ENCODE data around the gene SMPD3.

The SMPD3 gene

DNA sequence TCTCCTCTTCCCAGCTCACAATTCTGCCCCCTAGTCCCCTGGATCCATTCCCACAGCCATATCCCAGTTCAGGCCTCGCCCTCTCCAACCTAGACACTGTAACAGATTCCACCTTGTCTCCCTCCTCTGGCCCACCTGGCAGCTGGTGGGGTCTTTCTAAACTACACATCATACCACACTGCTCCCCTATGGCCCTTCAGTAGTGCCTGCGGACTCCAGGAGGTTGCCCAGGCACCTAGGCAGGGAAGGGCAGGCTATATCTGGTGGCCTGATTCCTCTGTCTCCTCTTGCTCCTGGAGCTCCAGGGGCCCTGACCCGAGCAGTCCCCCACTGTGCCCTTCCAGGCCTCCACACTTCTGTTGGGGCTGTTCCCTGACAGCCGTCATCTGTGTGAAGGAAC is 64.5 kb downstream of the SMPD3 start:
- no peak for DNase-seq (ENCODE audit: low read depth, low spot score)

GRCh38 chr16:68382296-68382718 is 66.0 kb downstream of the SMPD3 start:
- no peak for DNase-seq (ENCODE audit: low read depth, low spot score)

DNA sequence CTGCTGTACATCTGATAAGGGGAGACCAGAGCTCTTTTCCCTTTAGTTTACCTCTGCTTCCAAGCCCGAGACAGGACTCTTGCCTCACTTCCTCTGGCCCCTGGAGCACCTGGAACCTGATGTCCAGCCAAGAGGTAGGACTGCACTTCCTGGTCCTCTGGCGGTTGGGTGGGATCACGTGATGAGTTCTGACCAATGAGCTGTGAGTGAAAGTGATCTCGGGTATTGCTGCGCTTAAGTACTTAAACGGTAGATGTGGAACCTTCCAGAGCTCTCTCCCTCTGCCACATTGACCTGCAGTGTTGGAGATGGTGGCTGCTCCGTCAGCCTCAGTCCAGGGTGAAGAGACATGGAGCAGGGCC is 67.0 kb downstream of the SMPD3 start:
- no peak for DNase-seq (ENCODE audit: low read depth, low spot score)

- no peak for DNase-seq (ENCODE audit: low read depth, low spot score)
Measured at GRCh38 chr16:68380676-68381362, 67.5 kb downstream of the SMPD3 start.

GRCh38 chr16:68380348-68380670 is 68.0 kb downstream of the SMPD3 start:
- DNase-seq (ENCODE audit: low read depth, low spot score) = no peak

DNA sequence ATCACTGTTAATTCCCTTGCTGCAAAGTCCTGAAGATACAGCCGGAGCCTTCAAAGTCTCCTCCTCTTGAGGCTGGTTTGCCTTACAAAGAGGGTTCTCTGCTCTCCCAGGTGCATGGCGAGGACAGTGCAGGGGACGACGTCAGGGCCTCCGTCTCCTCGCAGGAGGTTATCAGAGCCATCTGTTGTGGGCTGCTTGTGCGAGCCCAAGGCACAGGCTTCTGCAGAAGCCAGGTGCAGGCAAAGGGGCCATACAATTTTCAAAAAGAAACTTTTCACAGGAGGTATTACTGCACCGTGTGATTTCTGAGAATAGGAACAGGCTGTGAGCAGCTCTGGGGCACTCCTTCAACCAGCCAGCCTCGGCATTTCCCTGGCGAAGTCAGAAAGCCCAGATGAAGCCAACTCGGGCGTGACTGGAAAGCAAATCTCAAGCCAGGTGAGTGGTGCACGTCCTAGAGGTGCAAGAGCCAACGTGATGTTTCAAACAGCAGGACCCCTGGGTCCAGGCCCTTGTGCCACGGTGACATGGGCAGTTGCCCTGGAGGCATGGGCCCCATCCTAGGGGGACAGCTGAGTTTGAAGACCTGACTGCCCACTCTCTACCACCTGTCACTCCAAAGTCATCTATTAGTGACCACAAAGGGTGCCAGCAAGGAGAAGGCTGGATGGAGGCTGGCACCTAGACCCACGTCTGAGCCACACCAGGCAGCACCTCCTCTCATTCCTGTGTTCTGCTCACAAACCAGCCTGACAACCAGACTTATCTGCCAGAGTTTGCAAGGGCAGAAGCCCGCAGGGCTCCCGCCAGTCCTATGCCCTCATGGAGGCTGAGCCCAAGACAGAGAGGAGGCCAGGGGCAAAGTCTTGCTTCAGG is 68.6 kb downstream of the SMPD3 start:
- DNase-seq (ENCODE audit: low read depth, low spot score) = no peak

- DNase-seq (ENCODE audit: low read depth, low spot score) = no peak
Measured at GRCh38 chr16:68378436-68379415, 69.6 kb downstream of the SMPD3 start.

DNA sequence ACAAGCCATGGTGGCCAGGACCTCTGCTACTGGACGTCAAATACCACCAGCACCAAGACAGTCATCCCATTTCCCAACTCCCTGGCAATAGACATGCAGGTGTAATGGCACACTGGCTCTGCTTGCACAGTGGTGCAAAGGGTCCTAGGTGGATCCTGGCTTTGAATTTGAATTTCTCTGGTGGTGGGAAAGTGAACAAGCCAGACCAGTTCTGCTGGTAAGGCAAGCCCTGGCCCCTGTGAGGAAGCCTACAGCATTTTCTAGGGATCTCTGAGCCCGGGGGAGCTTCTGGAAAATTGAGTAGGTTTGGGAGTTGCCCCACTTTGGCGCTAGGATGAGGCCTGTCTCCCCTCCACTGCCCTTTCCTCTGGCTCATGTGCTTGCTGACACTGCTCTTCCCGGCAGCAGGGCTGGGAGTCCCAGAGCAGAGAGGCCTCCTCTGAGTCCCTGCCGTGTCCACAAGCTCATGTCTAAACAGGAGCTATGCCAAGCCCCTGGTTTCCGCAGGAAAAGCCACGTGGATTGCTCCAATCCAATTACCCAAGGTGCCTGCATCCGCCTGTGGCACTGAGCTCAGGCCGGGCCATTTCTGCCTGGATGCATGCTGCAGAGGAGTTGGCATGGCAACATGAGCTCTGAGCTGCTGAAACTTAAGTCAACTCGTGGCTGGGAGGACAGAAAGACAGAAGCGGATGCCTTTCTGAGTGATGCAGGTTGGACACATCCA is 70.5 kb downstream of the SMPD3 start:
- DNase-seq (ENCODE audit: low read depth, low spot score) = no peak

DNA sequence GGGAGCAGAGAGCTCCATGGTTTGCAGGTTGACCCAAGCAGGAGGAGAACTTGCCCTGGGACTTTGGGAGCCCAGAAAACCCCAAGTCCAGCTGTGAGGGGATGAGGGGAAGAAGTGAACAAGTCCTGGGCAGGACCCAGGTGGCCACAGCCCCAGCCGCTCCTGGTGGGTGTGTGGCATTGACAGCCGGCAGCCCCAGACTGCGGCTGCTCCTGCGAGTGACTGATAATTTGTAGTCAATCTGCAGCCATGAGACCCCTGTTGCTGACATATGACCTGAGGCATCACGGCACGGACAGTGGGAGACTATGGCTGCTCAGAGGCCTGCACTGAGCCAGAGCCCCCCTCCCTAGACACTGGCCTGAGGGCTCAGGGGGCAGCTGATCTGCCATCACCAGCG is 71.1 kb downstream of the SMPD3 start:
- DNase-seq (ENCODE audit: low read depth, low spot score) = no peak

- DNase-seq (ENCODE audit: low read depth, low spot score) = no peak
Measured at GRCh38 chr16:68376590-68376989, 71.7 kb downstream of the SMPD3 start.

DNA sequence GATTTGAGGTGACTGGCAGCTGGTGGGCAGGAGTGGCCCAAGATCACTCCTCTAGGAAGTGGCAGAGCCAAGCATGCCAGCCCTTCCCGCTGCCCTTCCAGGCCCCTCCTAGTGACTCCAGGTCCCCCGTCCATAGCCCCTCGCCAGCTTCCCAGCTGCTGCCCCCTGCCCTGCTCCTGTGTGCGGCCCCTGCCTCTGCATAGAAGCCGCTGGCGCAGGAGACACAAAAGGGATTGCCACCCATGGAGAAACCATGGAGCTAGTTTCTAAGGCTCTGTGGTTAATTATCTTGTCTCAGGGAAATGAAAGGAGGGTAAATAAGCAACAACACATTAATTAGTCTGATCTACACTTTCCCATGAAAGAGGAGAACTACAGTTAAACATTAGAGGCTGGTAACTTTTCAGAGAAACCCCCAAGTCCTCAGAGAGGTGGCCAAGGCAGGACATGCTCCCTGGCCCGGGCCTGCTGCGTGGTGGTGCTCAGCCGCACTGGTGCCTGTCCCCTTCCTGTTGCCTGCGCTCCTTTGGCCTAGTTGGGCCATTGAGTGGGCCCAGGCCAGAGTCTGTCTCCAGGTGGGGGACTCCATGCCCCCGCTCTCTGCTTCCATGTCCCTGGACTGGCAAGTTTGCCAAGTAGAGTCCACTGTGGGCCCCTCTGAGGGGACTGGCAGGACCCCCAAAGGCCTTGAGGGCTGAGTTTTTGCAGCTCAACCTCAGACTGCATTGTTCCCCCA is 72.3 kb downstream of the SMPD3 start:
- DNase-seq (ENCODE audit: low read depth, low spot score) = no peak

GRCh38 chr16:68374961-68375660 is 73.2 kb downstream of the SMPD3 start:
- no peak for DNase-seq (ENCODE audit: low read depth, low spot score)

DNA sequence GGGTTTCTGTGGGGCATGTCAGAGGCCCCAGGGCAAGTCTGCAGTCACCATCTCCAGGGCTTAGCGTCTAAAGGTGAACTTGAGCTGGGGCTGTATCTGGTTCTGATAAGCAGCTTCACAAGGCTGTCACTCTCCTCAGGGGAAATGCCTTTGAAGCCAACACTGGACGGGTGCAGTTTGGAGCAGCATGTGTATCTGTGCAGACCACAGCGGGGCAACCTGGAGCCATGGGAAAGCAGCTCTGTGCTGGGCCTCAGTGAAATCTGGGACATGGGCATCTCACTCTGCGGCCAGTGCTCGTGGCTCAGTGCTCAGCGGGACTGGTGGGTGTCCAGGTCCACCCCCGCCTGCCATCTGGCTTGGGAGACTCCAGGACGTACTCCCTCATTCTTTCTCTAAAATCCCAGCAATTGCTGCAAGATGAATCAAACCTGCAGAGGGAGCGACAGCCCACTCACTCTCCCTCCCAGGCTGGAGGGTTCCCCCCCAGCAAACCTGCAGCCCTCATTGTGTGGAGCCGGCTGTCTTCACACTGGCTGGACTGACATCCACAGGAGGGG is 74.0 kb downstream of the SMPD3 start:
- no peak for DNase-seq (ENCODE audit: low read depth, low spot score)

GRCh38 chr16:68373528-68374245 is 74.6 kb downstream of the SMPD3 start:
- DNase-seq (ENCODE audit: low read depth, low spot score) = no peak

DNA sequence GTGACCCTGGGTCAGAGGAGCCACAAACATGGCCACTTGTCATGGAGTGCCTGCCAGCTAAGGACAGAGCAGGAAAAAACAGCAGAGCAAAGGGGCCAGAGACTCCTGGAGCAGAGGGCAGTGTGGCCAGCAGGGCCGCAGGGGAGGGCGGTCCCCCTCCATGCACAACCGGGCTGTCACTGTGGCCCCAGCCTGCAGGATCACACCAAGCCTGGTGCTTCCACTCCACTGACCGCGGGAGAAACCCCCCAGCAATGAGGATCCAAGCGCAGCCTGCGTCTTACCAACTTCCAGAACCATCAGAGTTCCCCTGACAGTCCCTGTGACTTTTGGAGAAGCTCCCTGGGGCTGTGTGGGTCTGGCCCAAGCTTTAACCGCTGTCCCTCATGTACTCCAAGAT is 75.5 kb downstream of the SMPD3 start:
- DNase-seq (ENCODE audit: low read depth, low spot score) = no peak

- no peak for DNase-seq (ENCODE audit: low read depth, low spot score)
Measured at GRCh38 chr16:68372381-68372720, 76.0 kb downstream of the SMPD3 start.

- no peak for DNase-seq (ENCODE audit: low read depth, low spot score)
Measured at GRCh38 chr16:68371706-68372380, 76.5 kb downstream of the SMPD3 start.

- no peak for DNase-seq (ENCODE audit: low read depth, low spot score)
Measured at GRCh38 chr16:68371276-68371651, 77.0 kb downstream of the SMPD3 start.
